ENCODE measurements around the gene RAB1A.

DNA sequence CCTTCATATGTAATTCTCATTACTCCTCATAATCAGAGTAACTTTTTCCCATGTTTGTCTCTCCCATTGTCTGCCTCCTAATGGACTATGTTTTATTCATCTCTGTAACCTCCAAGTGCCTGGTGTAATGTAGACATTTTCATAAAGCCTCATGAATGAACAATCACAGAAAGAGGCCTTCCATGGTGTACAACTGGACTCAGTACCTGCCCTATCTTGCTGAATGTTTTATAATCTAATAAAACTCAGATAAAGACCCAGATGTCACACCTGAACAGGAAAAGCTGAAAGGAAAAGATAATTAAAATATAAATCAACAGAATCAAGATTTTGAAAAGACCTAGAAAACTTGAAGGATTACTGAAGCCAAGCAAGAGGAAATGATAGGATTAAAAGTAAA, 36.7 kb downstream of the RAB1A start:
- TF ChIP-seq, protein P1, sequence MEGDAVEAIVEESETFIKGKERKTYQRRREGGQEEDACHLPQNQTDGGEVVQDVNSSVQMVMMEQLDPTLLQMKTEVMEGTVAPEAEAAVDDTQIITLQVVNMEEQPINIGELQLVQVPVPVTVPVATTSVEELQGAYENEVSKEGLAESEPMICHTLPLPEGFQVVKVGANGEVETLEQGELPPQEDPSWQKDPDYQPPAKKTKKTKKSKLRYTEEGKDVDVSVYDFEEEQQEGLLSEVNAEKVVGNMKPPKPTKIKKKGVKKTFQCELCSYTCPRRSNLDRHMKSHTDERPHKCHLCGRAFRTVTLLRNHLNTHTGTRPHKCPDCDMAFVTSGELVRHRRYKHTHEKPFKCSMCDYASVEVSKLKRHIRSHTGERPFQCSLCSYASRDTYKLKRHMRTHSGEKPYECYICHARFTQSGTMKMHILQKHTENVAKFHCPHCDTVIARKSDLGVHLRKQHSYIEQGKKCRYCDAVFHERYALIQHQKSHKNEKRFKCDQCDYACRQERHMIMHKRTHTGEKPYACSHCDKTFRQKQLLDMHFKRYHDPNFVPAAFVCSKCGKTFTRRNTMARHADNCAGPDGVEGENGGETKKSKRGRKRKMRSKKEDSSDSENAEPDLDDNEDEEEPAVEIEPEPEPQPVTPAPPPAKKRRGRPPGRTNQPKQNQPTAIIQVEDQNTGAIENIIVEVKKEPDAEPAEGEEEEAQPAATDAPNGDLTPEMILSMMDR (IDR thresholded peaks at IDR 0.05), result no peak
- TF ChIP-seq EP300 (IDR thresholded peaks at IDR 0.05) (no peak), POLR2A (IDR thresholded peaks at IDR 0.05) (no peak), POLR2AphosphoS5 (IDR thresholded peaks at IDR 0.05) (no peak)

Data from sigmoid colon (tissue), 4 donors.